K562 (cell line): ENCODE measurements around the gene CAMK2G. TPM values are rescaled to one million over a fixed set of nuclear protein-coding genes. Genes with fewer than 3 reads are reported as not detected.

Experiments
- AFF4 ChIP-seq: sonication (generic); formaldehyde crosslinking; IDR thresholded peaks from 2 replicates; pipeline ENCODE4 v1.8.0; 2023; ENCODE audit warnings: mild to moderate bottlenecking, missing genetic modification reagents
- ATF4 ChIP-seq: fragments of 450-650 bp; formaldehyde crosslinking; IDR thresholded peaks from 2 replicates; pipeline ENCODE4 v1.4.0; 2022; ENCODE audit warnings: mild to moderate bottlenecking, moderate library complexity
- CBFA2T3 ChIP-seq: fragments of 450-650 bp; IDR thresholded peaks from 2 replicates; pipeline ENCODE4 v1.6.1; 2017
- CBX5 ChIP-seq: IDR thresholded peaks from 2 replicates; pipeline ENCODE4 v1.6.1; 2014; ENCODE audit warnings: low read depth, borderline replicate concordance
- COPS2 ChIP-seq: fragments of 450-650 bp; conservative IDR thresholded peaks from 2 replicates; pipeline ENCODE4 v1.6.1; 2016; ENCODE audit warnings: mild to moderate bottlenecking, moderate library complexity
- DPF2 ChIP-seq: fragments of 450-650 bp; IDR thresholded peaks from 2 replicates; pipeline ENCODE4 v1.6.1; 2016
- ELF2 ChIP-seq: fragments of 250-450 bp; sonication (Bioruptor Pico); IDR thresholded peaks from 2 replicates; pipeline ENCODE4 v1.5.0; 2021; ENCODE audit warnings: mild to moderate bottlenecking
- FOXA1 ChIP-seq: fragments of 450-650 bp; IDR thresholded peaks from 2 replicates; pipeline ENCODE4 v1.6.1; 2016; ENCODE audit warnings: mild to moderate bottlenecking, borderline replicate concordance
- FOXK1 ChIP-seq: sonication (generic); formaldehyde crosslinking; IDR thresholded peaks from 2 replicates; pipeline ENCODE4 v1.8.0; 2022; ENCODE audit warnings: missing genetic modification reagents, mild to moderate bottlenecking, borderline replicate concordance
- FOXP4 ChIP-seq: sonication (generic); formaldehyde crosslinking; IDR thresholded peaks from 2 replicates; pipeline ENCODE4 v1.8.0; 2022; ENCODE audit warnings: mild to moderate bottlenecking, missing genetic modification reagents, borderline replicate concordance
- HDAC2 ChIP-seq: fragments of 450-650 bp; IDR thresholded peaks from 2 replicates; pipeline ENCODE4 v1.6.1; 2016; ENCODE audit warnings: mild to moderate bottlenecking
- RBM22 ChIP-seq: fragments of 200-400 bp; formaldehyde crosslinking; IDR thresholded peaks from 2 replicates; pipeline ENCODE4 v1.6.1; 2018; ENCODE audit warnings: low read length, low read depth; ENCODE audit not compliant: poor library complexity, severe bottlenecking
- SMAD1 ChIP-seq: fragments of 150-350 bp; IDR thresholded peaks from 2 replicates; pipeline ENCODE4 v1.6.1; 2014; ENCODE audit warnings: low read length, low read depth; ENCODE audit not compliant: partially characterized antibody
- SUPT5H ChIP-seq: fragments of 450-650 bp; IDR thresholded peaks from 2 replicates; pipeline ENCODE4 v1.6.1; 2016
- TFAP4 ChIP-seq: sonication (generic); formaldehyde crosslinking; IDR thresholded peaks from 2 replicates; pipeline ENCODE4 v1.8.0; 2022; ENCODE audit warnings: missing genetic modification reagents, mild to moderate bottlenecking, moderate library complexity, borderline replicate concordance
- TRIM24 ChIP-seq, 2 experiments: fragments of 450-650 bp; IDR thresholded peaks; 2 replicates each; pipeline ENCODE4 v1.6.1; 2016
- TRIM28 ChIP-seq: fragments of 450-650 bp; IDR thresholded peaks from 2 replicates; pipeline ENCODE4 v1.6.1; 2017
- USF2 ChIP-seq: sonication (generic); formaldehyde crosslinking; IDR thresholded peaks from 2 replicates; pipeline ENCODE4 v1.5.0; 2020; ENCODE audit warnings: missing genetic modification reagents
- ZNF253 ChIP-seq: fragments of 250-450 bp; sonication (Bioruptor Pico); conservative IDR thresholded peaks from 2 replicates; pipeline ENCODE4 v1.6.1; 2021; ENCODE audit warnings: mild to moderate bottlenecking
- ZNF764 ChIP-seq: fragments of 250-450 bp; sonication (Bioruptor Pico); IDR thresholded peaks from 2 replicates; pipeline ENCODE4 v1.4.0; 2020; ENCODE audit warnings: low read depth, mild to moderate bottlenecking, moderate library complexity
- polyA plus RNA-seq, 8 experiments: library from polyadenylated mRNA; depleted of rRNA in 4 of 8; stranded (reverse) in 5 of 8; unstranded in 3 of 8; fragments of >200 nt; fragmentation: Nextera tagmentation in 2 of 8; fragmentation: Illumina TruSeq in 1 of 8; extraction: Ambion mirVana in 2 of 8; extraction: Trizol in 1 of 8; gene quantifications; 2 replicates each; pipeline versions ENCODE4 v1.2.1 to v1.2.3, GENCODE V29; 2011 to 2014; ENCODE audit warnings: inconsistent platforms in 1 of 8, missing spikeins in 1 of 8
- total RNA-seq, 7 experiments: library from RNA; depleted of rRNA in 6 of 7; stranded (reverse); fragments of >200 nt in 6 of 7; fragmentation: Illumina TruSeq in 2 of 7; extraction: Trizol in 2 of 7; gene quantifications; 2 replicates each; pipeline versions ENCODE4 v1.2.1 to v1.2.3, GENCODE V29; 2011 to 2021; ENCODE audit warnings: low replicate concordance in 1 of 7

The CAMK2G gene
- total and polyA plus RNA-seq, 9 of the 15 experiments (the other 6 are each of a cell fraction or from before 2014, with no cell fraction given) = 9.0 to 37.9 (median 32.6) TPM

GRCh38 chr10:73772281-73773151 lies 101.8 kb downstream of the CAMK2G start (continued):
- TF ChIP-seq COPS2 (no peak), HDAC2 (no peak; the same call in 1 of the 2 replicates), CBFA2T3 (no peak), CBX5 (no peak), ZNF764 (0 out of 2 replicates have a peak, but pooled peaks have one; percentile 6), AFF4 (peak; percentile 82; the same call in 1 of the 2 replicates), FOXP4 (no peak; the same call in 1 of the 2 replicates), TFAP4 (CRISPR knock-in tag) (peak; percentile 79), FOXA1 (no peak), FOXK1 (CRISPR knock-in tag) (no peak), DPF2 (no peak), ZNF253 (no peak), RBM22 (peak; percentile 96), ELF2 (CRISPR knock-in tag) (peak; percentile 88), ATF4 (CRISPR knock-in tag) (peak; percentile 75), SMAD1 (no peak), TRIM28 (no peak), USF2 (CRISPR knock-in tag) (no peak), TRIM24 (IDR thresholded peaks at IDR 0.05) (no peak), SUPT5H (peak; percentile 98)
